ENCODE measurements around the gene RER1. TPM values are rescaled to one million over a fixed set of nuclear protein-coding genes. Genes with fewer than 3 reads are reported as not detected.

RER1 gene
- total and polyA plus RNA-seq, 3 experiments from 2014 or later = 166 to 222 (median 214) TPM

GRCh38 chr1:2346691-2347408 is 44.8 kb upstream of the RER1 start:
- H3K36me3 Mint-ChIP-seq = no peaks in the 10 kb centered on the region
- no peaks in the 10 kb centered on the region for H3K27me3 ChIP-seq (ENCODE audit: insufficient read depth, low read length, poor library complexity, severe bottlenecking)
- no peaks in the 10 kb centered on the region for H3K4me1 ChIP-seq (ENCODE audit: insufficient read depth, low read length)
- H3K4me3 ChIP-seq (ENCODE audit: low read length) = no peak overlapping the region
- H3K4me1 Mint-ChIP-seq = no peaks in the 10 kb centered on the region
- peak in 1 of 5 donors; percentile 21 for DNase-seq
- ChIA-PET CTCF (interaction anchor here (1.5 kb wide), 1 partner anchor 35 kb away, joined by 4 read pairs; no protein-coding TSS in a partner anchor), POLR2A (no interaction called here)
- H3K9me3 ChIP-seq (ENCODE audit: low read length) = no peaks in the 10 kb centered on the region
- H3K9me3 Mint-ChIP-seq = no peaks in the 10 kb centered on the region
- no peak overlapping the region for H3K27ac Mint-ChIP-seq
- no peak overlapping the region for H3K27ac ChIP-seq (ENCODE audit: low read depth, low read length)
- no peaks in the 10 kb centered on the region for H3K27me3 Mint-ChIP-seq
- no peaks in the 10 kb centered on the region for H3K36me3 ChIP-seq (ENCODE audit: insufficient read depth, low read length)
- H3K4me3 Mint-ChIP-seq = no peak overlapping the region

GRCh38 chr1:2347409-2347785 is 44.2 kb upstream of the RER1 start:
- DNase-seq = peak in 1 of 5 donors; percentile 13
- no peaks in the 10 kb centered on the region for H3K27me3 Mint-ChIP-seq
- POLR2A ChIA-PET = no interaction called here
- no peak overlapping the region for H3K27ac Mint-ChIP-seq
- H3K27me3 ChIP-seq (ENCODE audit: insufficient read depth, low read length, poor library complexity, severe bottlenecking) = no peaks in the 10 kb centered on the region
- no peak overlapping the region for H3K27ac ChIP-seq (ENCODE audit: low read depth, low read length)
- no peaks in the 10 kb centered on the region for H3K4me1 Mint-ChIP-seq
- no peaks in the 10 kb centered on the region for H3K9me3 ChIP-seq (ENCODE audit: low read length)
- no peaks in the 10 kb centered on the region for H3K36me3 Mint-ChIP-seq
- no peaks in the 10 kb centered on the region for H3K4me1 ChIP-seq (ENCODE audit: insufficient read depth, low read length)
- H3K9me3 Mint-ChIP-seq = no peaks in the 10 kb centered on the region
- CTCF ChIA-PET = interaction anchor here (1.5 kb wide), 1 partner anchor 34 kb away, joined by 4 read pairs; no protein-coding TSS in a partner anchor
- H3K4me3 Mint-ChIP-seq = no peak overlapping the region
- no peak overlapping the region for H3K4me3 ChIP-seq (ENCODE audit: low read length)
- H3K36me3 ChIP-seq (ENCODE audit: insufficient read depth, low read length) = no peaks in the 10 kb centered on the region

GRCh38 chr1:2347896-2348295 is 43.7 kb upstream of the RER1 start:
- Mint-ChIP-seq H3K27me3 (no peaks in the 10 kb centered on the region), H3K36me3 (no peaks in the 10 kb centered on the region), H3K4me3 (no peak overlapping the region), H3K4me1 (no peaks in the 10 kb centered on the region), H3K27ac (no peak overlapping the region), H3K9me3 (no peaks in the 10 kb centered on the region)
- Histone ChIP-seq H3K27ac (ENCODE audit: low read depth, low read length) (no peak overlapping the region), H3K9me3 (ENCODE audit: low read length) (no peaks in the 10 kb centered on the region), H3K4me1 (ENCODE audit: insufficient read depth, low read length) (no peaks in the 10 kb centered on the region), H3K4me3 (ENCODE audit: low read length) (no peak overlapping the region), H3K36me3 (ENCODE audit: insufficient read depth, low read length) (no peaks in the 10 kb centered on the region), H3K27me3 (ENCODE audit: insufficient read depth, low read length, poor library complexity, severe bottlenecking) (no peaks in the 10 kb centered on the region)
- DNase-seq = peak in 1 of 5 donors; percentile 40
- ChIA-PET POLR2A (no interaction called here), CTCF (interaction anchor here (1.5 kb wide), 1 partner anchor 34 kb away, joined by 4 read pairs; no protein-coding TSS in a partner anchor)

GRCh38 chr1:2348346-2349325 is 43.0 kb upstream of the RER1 start:
- no peaks in the 10 kb centered on the region for H3K36me3 Mint-ChIP-seq
- ChIA-PET POLR2A (no interaction called here), CTCF (interaction anchor here (1.5 kb wide), 1 partner anchor 33 kb away, joined by 4 read pairs; no protein-coding TSS in a partner anchor)
- Histone ChIP-seq H3K9me3 (ENCODE audit: low read length) (no peaks in the 10 kb centered on the region), H3K4me3 (ENCODE audit: low read length) (no peak overlapping the region), H3K27ac (ENCODE audit: low read depth, low read length) (no peak overlapping the region), H3K36me3 (ENCODE audit: insufficient read depth, low read length) (no peaks in the 10 kb centered on the region), H3K4me1 (ENCODE audit: insufficient read depth, low read length) (no peaks in the 10 kb centered on the region), H3K27me3 (ENCODE audit: insufficient read depth, low read length, poor library complexity, severe bottlenecking) (no peaks in the 10 kb centered on the region)
- no peak overlapping the region for H3K4me3 Mint-ChIP-seq
- H3K27me3 Mint-ChIP-seq = no peaks in the 10 kb centered on the region
- H3K4me1 Mint-ChIP-seq = no peaks in the 10 kb centered on the region
- H3K27ac Mint-ChIP-seq = no peak overlapping the region
- H3K9me3 Mint-ChIP-seq = no peaks in the 10 kb centered on the region
- DNase-seq = peak in 1 of 5 donors; percentile 42

- Mint-ChIP-seq H3K4me3 (no peak overlapping the region), H3K9me3 (no peaks in the 10 kb centered on the region), H3K4me1 (no peaks in the 10 kb centered on the region), H3K36me3 (no peaks in the 10 kb centered on the region), H3K27ac (peak overlapping the region in 1 of 8 donors; percentile 58), H3K27me3 (no peaks in the 10 kb centered on the region)
- no peak for DNase-seq
- H3K27me3 ChIP-seq (ENCODE audit: insufficient read depth, low read length, poor library complexity, severe bottlenecking) = no peaks in the 10 kb centered on the region
- ChIA-PET POLR2A (no interaction called here), CTCF (no interaction called here)
- no peak overlapping the region for H3K27ac ChIP-seq (ENCODE audit: low read depth, low read length)
- H3K9me3 ChIP-seq (ENCODE audit: low read length) = no peaks in the 10 kb centered on the region
- H3K4me1 ChIP-seq (ENCODE audit: insufficient read depth, low read length) = no peaks in the 10 kb centered on the region
- no peaks in the 10 kb centered on the region for H3K36me3 ChIP-seq (ENCODE audit: insufficient read depth, low read length)
- H3K4me3 ChIP-seq (ENCODE audit: low read length) = no peak overlapping the region
Measured at GRCh38 chr1:2349806-2350205, 41.8 kb upstream of the RER1 start.

- no peaks in the 10 kb centered on the region for H3K4me1 Mint-ChIP-seq
- no peaks in the 10 kb centered on the region for H3K27me3 ChIP-seq (ENCODE audit: insufficient read depth, low read length, poor library complexity, severe bottlenecking)
- no peaks in the 10 kb centered on the region for H3K4me1 ChIP-seq (ENCODE audit: insufficient read depth, low read length)
- ChIA-PET POLR2A (no interaction called here), CTCF (no interaction called here)
- peak in 1 of 5 donors; percentile 8 for DNase-seq
- H3K27ac ChIP-seq (ENCODE audit: low read depth, low read length) = no peak overlapping the region
- H3K4me3 Mint-ChIP-seq = no peak overlapping the region
- H3K4me3 ChIP-seq (ENCODE audit: low read length) = no peak overlapping the region
- H3K27ac Mint-ChIP-seq = no peak overlapping the region
- no peaks in the 10 kb centered on the region for H3K9me3 Mint-ChIP-seq
- H3K36me3 Mint-ChIP-seq = no peaks in the 10 kb centered on the region
- H3K36me3 ChIP-seq (ENCODE audit: insufficient read depth, low read length) = no peaks in the 10 kb centered on the region
- H3K9me3 ChIP-seq (ENCODE audit: low read length) = no peaks in the 10 kb centered on the region
- H3K27me3 Mint-ChIP-seq = no peaks in the 10 kb centered on the region
Measured at GRCh38 chr1:2350501-2350900, 41.1 kb upstream of the RER1 start.

GRCh38 chr1:2350911-2351655 is 40.6 kb upstream of the RER1 start:
- H3K36me3 Mint-ChIP-seq = no peaks in the 10 kb centered on the region
- no peaks in the 10 kb centered on the region for H3K4me1 Mint-ChIP-seq
- Histone ChIP-seq H3K36me3 (ENCODE audit: insufficient read depth, low read length) (no peaks in the 10 kb centered on the region), H3K27ac (ENCODE audit: low read depth, low read length) (no peak overlapping the region), H3K27me3 (ENCODE audit: insufficient read depth, low read length, poor library complexity, severe bottlenecking) (no peaks in the 10 kb centered on the region), H3K9me3 (ENCODE audit: low read length) (no peaks in the 10 kb centered on the region), H3K4me3 (ENCODE audit: low read length) (no peak overlapping the region), H3K4me1 (ENCODE audit: insufficient read depth, low read length) (no peaks in the 10 kb centered on the region)
- H3K4me3 Mint-ChIP-seq = no peak overlapping the region
- peak in 1 of 5 donors; percentile 36 for DNase-seq
- peak overlapping the region in 1 of 8 donors; percentile 21 for H3K27ac Mint-ChIP-seq
- no peaks in the 10 kb centered on the region for H3K9me3 Mint-ChIP-seq
- ChIA-PET POLR2A (no interaction called here), CTCF (no interaction called here)
- no peaks in the 10 kb centered on the region for H3K27me3 Mint-ChIP-seq

Data from CD8-positive, alpha-beta memory T cell (primary cell).